Activated gamma-delta T cell treated with anti-CD3 and anti-CD28 coated beads, Interleukin-2, amount 50 U/mL, for 16 hours (primary cell): ENCODE results near the gene WDR87.
"Not testable (repeated sequence)": the region's sequence is repeated elsewhere in the genome, so short reads cannot be mapped to it uniquely, and the experiment has no call there.

ENCODE experiments used
- DNase-seq: peaks from one replicate; pipeline ENCODE4 v3.0.0-alpha.2; 2020; ENCODE audit warnings: low read depth

The WDR87 gene

GRCh38 chr19:37877147-37877546 lies 29.2 kb downstream of the WDR87 start:
- DNase-seq, result no peak

GRCh38 chr19:37876032-37876431 lies 30.4 kb downstream of the WDR87 start:
- DNase-seq, result no peak

- DNase-seq, result no peak
These were observed 31.6 kb downstream of the WDR87 start for GRCh38 chr19:37874784-37875183.

DNA sequence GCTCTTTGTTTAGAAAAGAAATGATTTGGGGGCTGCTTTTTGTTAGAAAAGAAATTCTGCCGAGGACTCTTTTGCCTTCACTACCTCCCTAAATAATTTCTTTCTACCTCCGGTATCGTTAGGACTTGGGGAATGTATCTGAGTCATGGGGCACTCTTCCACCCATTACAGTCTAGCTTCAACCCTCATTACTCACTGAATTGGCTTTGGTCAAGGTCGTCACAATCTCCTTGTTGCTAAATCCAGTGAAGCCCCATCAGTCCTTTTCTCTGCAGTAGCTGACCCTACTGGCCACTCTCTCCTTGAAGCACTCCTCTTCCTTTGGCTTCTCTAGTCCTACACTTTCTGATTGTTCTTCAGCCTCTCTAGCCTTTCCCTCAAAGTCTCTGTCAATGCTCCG lies 34.0 kb downstream of the WDR87 start:
- no peak for DNase-seq

- no peak for DNase-seq
These were observed 36.5 kb downstream of the WDR87 start for GRCh38 chr19:37869766-37870340.

GRCh38 chr19:37867831-37868230 lies 38.6 kb downstream of the WDR87 start:
- DNase-seq, result no peak

GRCh38 chr19:37865930-37866329 lies 40.5 kb downstream of the WDR87 start:
- not testable (repeated sequence) for DNase-seq

- DNase-seq, result no peak
These were observed 41.9 kb downstream of the WDR87 start for GRCh38 chr19:37864501-37864900.

- no peak for DNase-seq
These were observed 51.3 kb downstream of the WDR87 start for GRCh38 chr19:37855098-37855497.

DNA sequence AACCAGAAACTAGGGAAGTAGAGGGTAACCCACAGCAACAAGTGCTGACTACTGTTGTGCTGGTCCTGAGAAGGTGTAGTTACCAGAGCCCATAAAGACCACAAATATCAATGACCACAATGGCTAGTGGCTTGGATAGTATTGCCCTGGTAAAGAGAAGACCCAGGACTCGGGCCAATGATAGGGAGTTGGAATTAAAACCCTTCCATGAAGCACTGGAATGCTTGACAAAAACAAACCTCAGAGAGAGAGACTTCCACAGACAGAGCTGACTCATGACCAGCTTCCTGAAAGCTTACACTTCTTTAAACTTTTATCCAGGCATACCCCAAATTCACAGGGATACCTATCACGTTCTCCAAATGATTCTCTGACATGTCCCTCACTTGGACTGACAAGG lies 60.5 kb downstream of the WDR87 start:
- no peak for DNase-seq
